Neutrophil (primary cell): Measurements from ENCODE around the gene TNFAIP1.

Source experiments
- H3K27ac ChIP-seq: fragments of 200-600 bp; sonication (generic); 2 replicates; pipeline ENCODE4 v1.5.1; 2016; ENCODE audit warnings: mild to moderate bottlenecking, moderate library complexity
- H3K27me3 ChIP-seq: fragments of 200-600 bp; sonication (generic); 2 replicates; pipeline ENCODE4 v1.6.0; 2016; ENCODE audit warnings: mild to moderate bottlenecking
- H3K36me3 ChIP-seq: fragments of 200-600 bp; sonication (generic); 2 replicates; pipeline ENCODE4 v1.5.1; 2017
- H3K4me1 ChIP-seq, 2 experiments: fragments of 200-600 bp in 1 of 2; sonication (generic) in 1 of 2; 1 replicate in 1 of 2; 2 replicates in 1 of 2; pipeline versions ENCODE4 v1.5.1 to v1.6.1; 2013 to 2016; ENCODE audit warnings: low read depth in 1 of 2, low read length in 1 of 2, mild to moderate bottlenecking in 1 of 2, moderate library complexity in 1 of 2; ENCODE audit not compliant: control insufficient read depth in 1 of 2, insufficient read depth in 1 of 2
- H3K4me3 ChIP-seq, 2 experiments: fragments of 200-600 bp in 1 of 2; sonication (generic) in 1 of 2; 1 replicate in 1 of 2; 2 replicates in 1 of 2; pipeline ENCODE4 v1.5.1; 2013 to 2016; ENCODE audit warnings: low read depth in 1 of 2, low read length in 1 of 2, mild to moderate bottlenecking in 1 of 2, moderate library complexity in 1 of 2
- H3K9me3 ChIP-seq: fragments of 200-600 bp; sonication (generic); 2 replicates; pipeline ENCODE4 v1.5.1; 2016
- TF ChIP-seq, protein P1 (sequence below): fragments of 200-600 bp; sonication (generic); IDR thresholded peaks from 2 replicates; pipeline ENCODE4 v1.5.1; 2016; ENCODE audit warnings: antibody characterized with exemption

The TNFAIP1 gene

GRCh38 chr17:28368306-28368831 lies 32.8 kb downstream of the TNFAIP1 start:
- H3K27me3 ChIP-seq, result peaks cover 36% of the 10 kb centered on the region
- H3K27ac ChIP-seq, result no peak overlapping the region
- H3K36me3 ChIP-seq, result peaks cover 36% of the 10 kb centered on the region
- H3K9me3 ChIP-seq, result no peaks in the 10 kb centered on the region
- peaks cover 4 to 18% of the 10 kb centered on the region in 2 experiments for H3K4me1 ChIP-seq
- no peak overlapping the region for H3K4me3 ChIP-seq
- TF ChIP-seq, protein P1, sequence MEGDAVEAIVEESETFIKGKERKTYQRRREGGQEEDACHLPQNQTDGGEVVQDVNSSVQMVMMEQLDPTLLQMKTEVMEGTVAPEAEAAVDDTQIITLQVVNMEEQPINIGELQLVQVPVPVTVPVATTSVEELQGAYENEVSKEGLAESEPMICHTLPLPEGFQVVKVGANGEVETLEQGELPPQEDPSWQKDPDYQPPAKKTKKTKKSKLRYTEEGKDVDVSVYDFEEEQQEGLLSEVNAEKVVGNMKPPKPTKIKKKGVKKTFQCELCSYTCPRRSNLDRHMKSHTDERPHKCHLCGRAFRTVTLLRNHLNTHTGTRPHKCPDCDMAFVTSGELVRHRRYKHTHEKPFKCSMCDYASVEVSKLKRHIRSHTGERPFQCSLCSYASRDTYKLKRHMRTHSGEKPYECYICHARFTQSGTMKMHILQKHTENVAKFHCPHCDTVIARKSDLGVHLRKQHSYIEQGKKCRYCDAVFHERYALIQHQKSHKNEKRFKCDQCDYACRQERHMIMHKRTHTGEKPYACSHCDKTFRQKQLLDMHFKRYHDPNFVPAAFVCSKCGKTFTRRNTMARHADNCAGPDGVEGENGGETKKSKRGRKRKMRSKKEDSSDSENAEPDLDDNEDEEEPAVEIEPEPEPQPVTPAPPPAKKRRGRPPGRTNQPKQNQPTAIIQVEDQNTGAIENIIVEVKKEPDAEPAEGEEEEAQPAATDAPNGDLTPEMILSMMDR, result no peak

DNA sequence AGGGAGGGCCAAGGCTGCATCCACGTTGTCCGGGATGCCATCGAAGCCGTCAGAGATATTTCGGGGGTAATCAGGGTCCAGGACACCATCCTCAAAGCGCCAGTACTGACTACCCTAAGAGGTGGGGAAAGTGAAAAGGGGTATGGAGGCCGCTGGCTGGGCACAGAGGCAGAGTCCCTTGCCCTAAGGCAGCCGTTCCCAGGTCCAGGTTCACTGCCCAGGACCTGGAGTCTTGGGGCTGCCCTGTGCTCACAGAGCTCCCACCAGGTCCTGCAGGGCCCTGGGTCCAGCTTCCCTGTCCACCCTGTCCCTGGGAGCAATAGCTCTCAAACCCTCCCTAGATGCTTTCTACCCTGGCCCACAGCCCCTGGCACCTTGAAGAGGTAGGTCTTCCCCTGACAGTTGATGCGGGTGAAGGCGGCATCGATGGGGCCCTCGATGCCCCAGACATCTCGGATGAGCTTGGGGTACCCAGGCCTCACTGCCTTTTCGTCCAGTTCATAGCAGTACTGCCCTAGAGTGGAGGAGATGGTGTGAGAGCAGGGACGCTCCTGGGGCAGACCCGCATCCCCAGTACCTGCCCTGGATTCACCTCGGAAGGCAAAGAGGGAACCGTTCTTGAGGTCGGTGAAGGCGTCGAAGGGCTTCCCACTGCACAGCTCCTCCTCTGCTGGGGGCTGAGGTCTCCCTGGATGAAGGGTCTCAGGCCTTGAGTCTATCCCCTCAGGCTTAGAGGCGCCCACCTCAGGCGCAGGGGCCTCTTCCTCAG lies 33.5 kb downstream of the TNFAIP1 start:
- Histone ChIP-seq H3K4me3 (no peak overlapping the region), H3K36me3 (peaks cover 29% of the 10 kb centered on the region), H3K4me1 (peaks cover 4 to 18% of the 10 kb centered on the region in 2 experiments), H3K27me3 (peaks cover 44% of the 10 kb centered on the region), H3K9me3 (no peaks in the 10 kb centered on the region), H3K27ac (no peak overlapping the region)
- TF ChIP-seq, protein P1, result no peak

DNA sequence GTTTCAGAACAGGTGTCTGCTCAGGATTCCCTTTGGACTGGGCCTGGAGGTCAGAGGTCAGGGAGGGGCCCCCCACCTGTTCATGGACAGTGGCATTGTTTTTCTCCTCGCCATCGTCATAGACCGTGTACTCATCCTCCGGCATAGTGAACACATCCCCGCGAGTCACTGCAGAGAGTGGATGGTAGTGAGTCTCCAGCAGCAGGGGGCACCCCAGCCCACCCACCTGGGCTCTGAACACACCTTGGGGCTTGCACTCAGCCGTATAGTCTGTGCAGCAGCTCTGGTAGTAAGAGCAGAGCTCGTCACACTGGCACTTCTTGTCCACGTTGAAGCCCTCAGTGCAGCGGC lies 34.1 kb downstream of the TNFAIP1 start:
- no peaks in the 10 kb centered on the region for H3K9me3 ChIP-seq
- H3K4me3 ChIP-seq, result no peak overlapping the region
- H3K4me1 ChIP-seq, result peaks cover 4 to 18% of the 10 kb centered on the region in 2 experiments
- no peak overlapping the region for H3K27ac ChIP-seq
- TF ChIP-seq, protein P1, result no peak
- H3K36me3 ChIP-seq, result peaks cover 24% of the 10 kb centered on the region
- peaks cover 49% of the 10 kb centered on the region for H3K27me3 ChIP-seq

DNA sequence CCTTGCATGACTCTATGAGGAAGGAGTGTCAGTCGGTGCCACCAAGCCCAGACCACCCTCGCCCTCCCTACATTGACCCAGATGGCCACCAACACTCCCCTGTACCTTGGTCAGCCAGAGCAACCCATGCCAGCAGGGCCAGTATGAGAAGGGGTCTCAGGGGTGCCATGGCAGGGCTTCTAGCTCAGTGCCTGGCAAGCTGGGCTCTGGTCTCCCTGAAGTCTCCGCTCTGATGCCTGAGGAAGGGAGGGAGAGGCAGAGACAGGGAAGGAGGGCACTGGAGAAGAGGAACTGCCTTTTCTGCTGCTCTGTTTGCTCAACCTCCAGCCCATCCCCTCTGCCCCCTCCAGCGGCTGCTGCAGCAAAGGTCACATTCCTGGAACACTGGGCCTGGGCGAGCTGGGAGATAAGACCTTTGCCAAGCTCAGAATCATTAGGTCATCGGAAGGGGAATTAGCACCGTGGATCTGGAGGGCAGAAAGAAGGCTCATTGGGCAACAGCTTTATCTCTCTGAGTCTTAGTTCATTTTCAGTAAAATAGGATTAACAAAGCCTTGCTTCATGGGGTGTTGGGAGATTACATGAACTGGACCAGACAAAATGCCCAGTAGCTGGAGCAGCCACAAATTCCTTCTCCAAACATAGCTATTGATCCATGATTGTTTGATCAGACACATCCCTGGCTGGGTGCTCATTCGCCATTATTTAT lies 34.6 kb downstream of the TNFAIP1 start, which contains the start of gene VTN:
Gene VTN, minus strand, starts transcription at position 273 of the 709 bp plus-strand sequence. Its CDS starts 104 bp downstream, at position 169.
- Histone ChIP-seq H3K27ac (no peak within 1 kb of the TSS), H3K4me3 (peak within 1 kb of the TSS; percentile 45 to 67), H3K4me1 (peaks cover 4 to 18% of the 10 kb centered on the region in 2 experiments), H3K36me3 (peaks cover 18% of the 10 kb centered on the region), H3K9me3 (no peaks in the 10 kb centered on the region), H3K27me3 (peaks cover 55% of the 10 kb centered on the region)
- TF ChIP-seq, protein P1, result no peak

DNA sequence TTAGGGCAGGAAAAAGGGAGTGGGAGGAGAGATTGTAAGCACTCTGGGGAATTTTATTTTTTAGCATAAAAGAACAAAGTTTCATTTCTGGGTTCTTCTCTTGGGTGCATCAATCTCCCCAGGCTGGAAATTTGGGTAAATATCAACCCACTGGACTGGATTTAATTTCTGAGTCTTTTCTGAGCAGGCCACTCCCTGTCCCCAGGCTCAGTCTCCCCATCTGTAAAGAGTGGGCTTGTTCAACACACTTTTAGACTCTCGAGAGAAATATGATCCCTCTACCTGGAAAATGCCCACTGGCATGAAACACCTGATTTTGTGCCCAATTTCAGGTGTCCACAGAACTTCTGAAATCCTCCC lies 35.2 kb downstream of the TNFAIP1 start:
- TF ChIP-seq, protein P1, result no peak
- Histone ChIP-seq H3K36me3 (peaks cover 14% of the 10 kb centered on the region), H3K4me1 (peaks cover 4 to 18% of the 10 kb centered on the region in 2 experiments), H3K4me3 (peak overlapping the region in 1 of 2 experiments; percentile 67), H3K9me3 (no peaks in the 10 kb centered on the region), H3K27me3 (peaks cover 59% of the 10 kb centered on the region), H3K27ac (no peak overlapping the region)
